HG02571 (cell line): Measurements from ENCODE around the gene EEF1A2.

Source experiments
- ATAC-seq: cut with Tn5 transposase; IDR thresholded peaks from one replicate; pipeline ENCODE4 v1.9.1; 2021; ENCODE audit warnings: mild to moderate bottlenecking, moderate library complexity; ENCODE audit not compliant: unreplicated experiment

The EEF1A2 gene

GRCh38 chr20:63537525-63538203 is 38.8 kb upstream of the EEF1A2 start:
- ATAC-seq = peak; percentile 79

DNA sequence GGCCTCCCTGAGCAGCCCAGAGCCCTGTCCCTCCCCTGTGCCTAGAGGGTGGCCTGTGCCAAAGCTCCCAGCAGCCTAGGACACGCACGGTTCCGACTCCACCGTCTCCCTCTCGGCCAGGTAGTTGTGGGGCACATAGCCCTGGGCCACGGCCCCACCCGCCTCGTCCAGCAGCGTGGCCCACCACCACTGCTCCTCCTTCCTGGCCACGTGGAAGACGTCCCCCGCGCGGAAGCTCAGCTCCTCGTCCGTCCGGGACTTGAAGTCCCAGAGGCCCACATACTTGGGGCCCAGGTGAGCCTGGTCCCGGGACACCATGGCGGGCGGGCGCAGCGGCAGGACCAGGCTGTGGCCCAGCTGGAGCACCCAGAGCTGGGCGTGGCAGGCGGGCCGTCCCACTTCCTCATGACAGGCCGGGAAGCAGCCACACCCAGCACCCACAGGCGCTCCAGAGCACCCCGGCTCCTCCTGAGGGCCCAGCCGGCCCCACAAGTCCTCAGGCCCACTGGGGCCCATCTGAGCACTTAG is 38.2 kb upstream of the EEF1A2 start, which contains the start of gene PTK6:
TSS of gene PTK6 (minus strand) at position 380 of the 528 bp plus-strand sequence. CDS start at position 318, 62 bp downstream.
- peak; percentile 8 for ATAC-seq

DNA sequence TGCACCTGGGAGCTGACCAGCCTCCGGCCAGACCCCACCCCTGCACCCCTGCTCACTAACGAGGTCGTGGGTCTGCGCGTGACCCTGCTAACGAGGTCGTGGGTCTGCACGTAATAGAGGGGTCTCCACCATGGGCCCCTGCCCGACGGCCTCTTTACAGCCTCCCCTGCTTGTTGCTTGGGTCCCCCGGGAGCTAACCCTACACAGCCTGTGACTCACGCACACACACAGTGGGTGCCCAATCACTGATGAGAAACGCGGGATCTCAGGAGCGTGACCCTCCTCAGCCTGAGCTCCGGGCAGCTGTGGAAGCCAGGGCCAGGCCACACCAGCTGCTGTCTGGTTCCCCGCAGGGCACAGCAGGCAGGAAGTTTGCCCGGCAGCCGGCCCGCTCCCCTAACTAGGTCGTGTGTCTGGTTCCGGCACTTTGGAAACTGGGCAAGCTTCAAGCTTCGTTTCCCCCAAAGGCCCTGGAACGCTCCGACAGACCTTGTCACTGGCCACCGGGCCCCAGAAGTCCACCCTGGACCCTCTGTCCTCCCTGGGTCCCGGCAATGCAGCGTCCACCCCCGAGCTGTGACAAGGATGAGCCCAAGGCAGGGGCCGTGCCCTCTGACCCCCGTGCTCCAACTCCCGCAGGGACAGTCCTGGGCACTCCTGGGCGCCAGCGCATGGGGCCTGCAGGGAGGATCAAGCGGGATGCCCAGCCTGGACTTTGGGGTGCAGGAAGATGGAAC is 37.5 kb upstream of the EEF1A2 start:
- no peak for ATAC-seq

DNA sequence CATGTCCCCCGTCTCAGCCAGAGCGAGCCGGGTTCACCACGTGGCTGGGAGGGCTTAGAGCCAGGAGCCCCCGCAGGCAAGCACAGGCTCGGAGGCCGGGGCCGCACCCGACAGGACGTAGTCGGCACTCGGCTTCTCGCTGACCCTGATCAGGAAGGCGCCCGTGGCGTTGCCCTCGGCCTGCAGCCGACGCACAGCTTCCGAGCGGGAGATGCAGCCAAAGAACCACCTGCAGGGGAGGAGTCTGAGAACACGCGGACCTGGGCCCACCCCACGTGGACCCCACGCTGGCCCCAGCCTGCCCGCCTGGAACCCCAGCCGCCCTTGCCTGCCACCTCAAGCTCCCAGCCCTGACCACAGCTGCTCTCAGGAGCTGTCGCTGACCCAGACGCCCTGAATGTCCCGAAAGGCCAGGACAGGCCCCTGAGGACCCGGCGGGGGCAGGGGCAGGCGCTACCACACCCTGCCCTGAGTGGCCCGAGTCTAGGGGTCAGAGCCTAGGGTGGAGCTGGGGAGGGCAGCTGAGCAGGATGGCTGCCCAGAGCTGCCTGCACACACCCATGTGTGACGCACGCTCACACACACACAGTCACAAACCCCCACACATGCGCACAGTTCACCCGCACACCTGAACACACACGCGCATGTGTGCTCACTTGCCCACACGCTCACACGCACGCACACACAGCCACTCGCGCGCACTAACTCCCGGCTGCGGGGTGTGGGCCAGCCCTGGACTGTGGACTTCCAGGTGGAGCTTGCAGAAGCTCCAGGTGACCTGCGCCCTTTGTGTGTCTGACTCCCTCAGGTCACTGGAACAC is 36.2 kb upstream of the EEF1A2 start:
- ATAC-seq = no peak

DNA sequence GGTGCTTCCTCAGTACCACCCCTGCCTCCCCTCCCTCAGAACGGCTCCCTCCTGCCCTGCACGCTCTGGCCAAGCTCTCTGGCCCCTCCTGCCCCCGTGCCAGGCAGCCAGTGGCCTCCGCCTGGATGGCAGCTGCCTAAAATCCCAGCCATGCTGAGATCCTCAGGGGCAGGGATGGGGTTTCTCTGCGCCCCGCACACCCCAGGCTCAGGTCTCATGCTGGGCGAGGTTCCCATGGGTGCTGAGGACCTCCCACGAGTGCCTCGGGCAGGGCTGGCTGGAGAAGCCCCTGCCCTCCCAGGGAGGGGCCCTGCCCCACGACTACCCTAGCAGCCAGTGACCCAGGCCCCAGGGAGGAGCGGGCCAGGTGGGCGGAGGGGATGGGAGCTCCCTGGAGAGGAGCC is 35.5 kb upstream of the EEF1A2 start:
- no peak for ATAC-seq

DNA sequence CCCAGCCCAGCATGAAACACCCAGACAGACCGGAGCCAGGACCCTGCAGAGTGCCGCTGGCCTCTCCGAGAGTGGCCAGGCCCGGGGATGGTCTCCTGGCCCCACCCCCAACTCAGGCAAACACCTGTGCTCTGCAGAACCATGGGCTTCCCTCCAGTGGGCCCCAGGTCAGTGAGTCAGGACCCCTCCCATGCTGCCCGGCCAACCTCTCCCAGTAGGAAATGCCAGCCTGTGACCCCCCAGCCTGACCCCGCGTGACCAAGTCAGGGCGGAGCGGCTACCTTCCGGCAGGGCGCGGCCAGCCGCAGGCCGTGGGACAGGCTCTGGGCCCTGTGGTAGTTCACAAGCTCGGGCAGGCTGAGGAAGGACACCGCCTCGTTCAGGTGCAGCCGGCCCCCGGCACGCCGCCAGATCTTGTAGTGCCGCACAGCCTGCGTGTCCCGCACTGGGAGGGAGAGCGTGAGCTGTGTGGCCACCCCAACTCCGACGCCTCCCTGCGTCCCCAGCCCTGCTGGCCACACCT is 35.0 kb upstream of the EEF1A2 start:
- no peak for ATAC-seq

DNA sequence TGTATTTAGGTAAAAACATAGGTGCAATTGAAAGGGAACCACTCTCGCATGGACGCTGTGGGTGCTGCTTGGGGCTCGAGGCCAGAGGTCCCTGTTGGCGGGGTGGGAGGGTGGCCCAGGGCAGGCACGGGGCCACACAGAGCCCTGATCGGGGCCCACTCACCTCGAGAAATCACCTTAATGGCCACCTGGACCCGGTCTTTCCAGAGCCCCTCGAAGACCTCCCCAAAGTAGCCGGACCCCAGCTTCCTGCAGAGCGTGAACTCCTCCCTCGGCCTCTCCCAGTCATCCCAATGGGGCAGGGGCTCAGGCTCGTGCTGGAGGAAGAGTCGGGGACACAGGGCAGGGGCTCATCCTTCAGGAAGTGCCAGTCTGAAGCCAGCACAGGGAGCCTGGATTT is 34.5 kb upstream of the EEF1A2 start:
- ATAC-seq = no peak

GRCh38 chr20:63532449-63532971 is 33.6 kb upstream of the EEF1A2 start:
- no peak for ATAC-seq

DNA sequence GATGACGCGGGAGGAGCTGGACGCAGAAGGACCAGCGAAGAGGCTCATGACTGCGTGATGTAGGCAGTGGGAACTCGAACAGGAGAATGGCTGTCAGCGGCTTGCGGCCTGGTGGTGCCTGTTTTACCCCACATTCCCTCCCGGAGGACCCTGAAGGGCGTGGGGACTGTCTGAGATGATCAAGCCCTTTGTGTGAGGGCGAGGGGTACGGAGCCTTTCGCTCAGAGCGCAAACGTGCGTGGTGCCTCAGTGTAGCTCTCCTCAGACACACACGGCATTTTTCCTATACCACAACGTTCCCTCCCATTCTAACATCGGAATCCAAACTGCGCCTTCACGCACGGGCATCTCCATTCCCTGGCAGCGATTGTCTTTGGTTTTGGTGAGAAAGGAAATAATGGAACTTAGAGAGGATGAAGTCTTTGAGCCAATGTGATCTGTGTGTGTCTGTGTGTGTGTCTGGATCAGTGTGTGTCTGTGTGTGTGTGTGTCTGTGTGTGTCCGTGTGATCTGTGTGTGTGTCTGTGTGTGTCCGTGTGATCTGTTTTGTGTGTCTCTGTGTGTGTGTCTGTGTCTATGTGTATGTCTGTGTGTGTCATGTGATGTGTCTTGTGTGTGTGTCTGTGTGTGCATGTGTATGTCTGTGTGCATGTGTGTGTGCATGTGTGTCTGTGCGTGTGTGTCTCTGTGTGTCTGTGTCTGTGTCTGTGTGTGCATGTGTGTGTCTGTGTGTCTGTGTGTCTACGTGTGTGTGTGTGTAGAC is 33.0 kb upstream of the EEF1A2 start:
- no peak for ATAC-seq

GRCh38 chr20:63530788-63531160 is 31.9 kb upstream of the EEF1A2 start:
- ATAC-seq = no peak

- ATAC-seq = no peak
Observed at GRCh38 chr20:63529861-63530787, 31.2 kb upstream of the EEF1A2 start.

DNA sequence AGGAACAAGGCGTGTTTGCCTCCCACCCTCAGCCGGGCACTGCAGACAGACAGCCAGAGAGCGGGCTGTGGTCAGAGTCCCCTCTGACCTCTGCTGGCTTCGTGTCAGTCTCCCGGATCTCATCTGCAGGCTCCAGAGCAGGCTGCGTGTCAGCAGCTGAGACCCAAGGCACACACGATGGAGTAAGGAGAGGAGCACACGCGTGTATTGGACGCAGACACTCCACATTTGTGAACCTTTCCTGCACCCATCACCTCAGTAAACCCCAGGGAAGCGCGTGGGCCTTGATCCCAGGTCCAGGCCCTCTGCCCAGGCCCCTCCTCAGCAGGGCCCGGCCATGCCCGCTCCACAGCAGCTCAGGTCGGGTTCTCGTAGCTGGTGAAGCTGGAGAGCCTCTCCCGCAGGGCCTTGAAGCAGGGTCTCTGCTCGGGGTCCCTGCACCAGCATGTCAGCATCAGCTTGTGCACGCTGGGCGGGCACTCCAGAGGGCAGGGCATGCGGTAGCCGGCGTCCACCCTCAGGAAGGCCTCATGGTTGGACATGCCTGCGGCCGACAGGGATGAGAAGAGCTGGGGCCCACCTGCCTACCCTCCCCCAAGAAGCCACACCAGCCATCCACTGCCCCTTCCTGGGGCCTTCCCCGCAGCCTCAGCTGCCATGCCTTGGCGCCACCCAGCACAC is 30.4 kb upstream of the EEF1A2 start:
- ATAC-seq = no peak

DNA sequence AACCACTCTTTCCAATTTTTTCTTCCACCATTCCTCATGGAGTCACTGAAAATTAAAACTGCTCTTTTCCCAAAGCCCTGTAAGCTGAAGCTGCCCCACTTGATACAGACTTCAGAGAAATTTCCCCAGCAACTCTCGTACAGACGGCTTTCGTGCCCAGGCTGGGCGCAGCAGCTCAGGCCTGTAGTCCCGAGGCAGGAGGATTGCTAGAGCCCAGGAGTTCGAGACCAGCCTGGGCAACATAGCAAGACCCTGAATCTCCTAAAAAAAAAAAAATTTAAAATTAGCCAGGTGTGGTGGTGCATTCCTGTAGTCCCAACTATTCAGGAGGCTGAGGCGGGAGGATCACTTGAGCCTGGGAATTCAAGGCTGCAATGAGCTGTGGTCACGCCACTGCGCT is 28.3 kb upstream of the EEF1A2 start:
- no peak for ATAC-seq

DNA sequence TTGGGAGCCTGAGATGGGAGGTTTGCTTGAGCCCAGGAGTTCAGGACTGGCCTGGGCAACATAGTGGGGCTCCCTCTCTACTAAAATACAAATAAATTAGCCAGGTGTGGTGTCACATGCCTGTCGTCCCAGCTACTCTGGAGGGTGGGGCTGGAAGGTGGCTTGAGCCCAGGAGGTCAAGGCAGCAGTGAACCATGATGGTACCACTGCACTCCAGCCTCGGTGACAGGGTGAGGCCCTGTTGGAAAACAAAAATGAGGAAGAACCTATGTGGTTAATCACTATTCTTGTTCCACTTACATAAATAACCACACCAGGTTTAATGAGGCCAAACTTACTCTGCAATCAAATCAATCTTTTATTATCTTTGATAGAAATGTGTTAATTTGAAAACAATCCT is 27.1 kb upstream of the EEF1A2 start:
- ATAC-seq = no peak

GRCh38 chr20:63525185-63525584 is 26.3 kb upstream of the EEF1A2 start:
- no peak for ATAC-seq

GRCh38 chr20:63522981-63523611 is 24.2 kb upstream of the EEF1A2 start:
- ATAC-seq = no peak

DNA sequence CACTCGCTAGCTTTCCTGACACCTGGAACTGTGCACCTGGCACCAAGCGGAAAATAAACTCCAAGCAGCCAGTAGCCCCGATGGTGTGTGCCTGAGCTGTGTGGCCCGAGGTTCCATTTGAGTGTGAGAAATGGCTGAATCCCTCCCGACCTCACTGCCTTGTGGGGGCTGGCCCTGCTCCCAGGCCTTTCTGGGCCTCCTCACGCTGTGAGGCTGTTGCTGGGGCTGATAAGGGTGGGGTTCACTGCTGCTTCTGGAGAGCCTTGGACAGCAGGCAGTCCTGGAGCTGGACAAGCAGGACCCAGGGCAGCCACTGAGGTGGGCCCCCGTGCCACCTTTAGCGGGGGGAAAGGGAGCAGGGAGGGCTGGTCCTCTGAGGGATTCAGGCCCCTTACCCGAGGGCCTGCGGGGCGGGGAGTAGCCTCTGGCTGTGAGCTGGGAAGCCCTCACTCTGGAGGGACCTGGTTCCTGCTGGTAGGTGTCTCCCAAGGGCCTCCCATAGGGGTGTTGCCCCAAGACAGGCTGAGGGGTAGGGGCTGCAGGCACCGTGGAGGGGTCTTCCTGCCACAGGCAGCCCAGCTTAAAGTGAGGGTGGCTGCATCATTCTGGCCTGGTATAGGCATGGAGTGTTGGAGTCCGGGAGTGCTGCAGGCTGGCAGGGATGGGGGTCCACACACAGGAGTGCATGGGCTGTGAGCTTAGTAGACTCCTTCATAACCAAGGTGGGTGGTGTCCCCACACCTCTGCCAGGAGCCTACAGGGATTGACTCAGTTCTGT is 23.4 kb upstream of the EEF1A2 start:
- ATAC-seq = no peak
